CD14-positive monocyte (primary cell): ENCODE data around the gene SUSD1. TPM values are rescaled to one million over a fixed set of nuclear protein-coding genes. Genes with fewer than 3 reads are reported as not detected.
A peak's percentile ranks its signal among the peaks of the same experiment; 100 is the strongest.

Experiments
- DNase-seq, 3 donors: peaks; one replicate each; pipeline ENCODE4 v3.0.0-alpha.2; 2011 to 2022
- H2AFZ ChIP-seq: 2 replicates; pipeline ENCODE4 v1.6.0; 2012; ENCODE audit warnings: mild to moderate bottlenecking, low read depth, low read length, inconsistent platforms; ENCODE audit not compliant: insufficient read depth, poor library complexity, severe bottlenecking
- H3K27ac ChIP-seq, 2 donors: 1 replicate in 1 of 2; 2 replicates in 1 of 2; pipeline ENCODE4 v1.5.1; 2012 to 2013; ENCODE audit warnings: low read length in 2 of 2, control low read depth in 1 of 2, inconsistent platforms in 1 of 2, low read depth in 1 of 2, mild to moderate bottlenecking in 1 of 2
- H3K27me3 ChIP-seq, 2 donors: one replicate each; pipeline versions ENCODE4 v1.6.0 to v1.6.1; 2011 to 2013; ENCODE audit warnings: low read length in 2 of 2; ENCODE audit not compliant: control insufficient read depth in 2 of 2, insufficient read depth in 2 of 2
- H3K36me3 ChIP-seq, 2 donors: replicated peaks in 1 of 2; 1 replicate in 1 of 2; 2 replicates in 1 of 2; pipeline versions ENCODE4 v1.5.1 to v1.6.1; 2012 to 2013; ENCODE audit warnings: low read length in 2 of 2, control low read depth in 1 of 2, inconsistent platforms in 1 of 2, mild to moderate bottlenecking in 1 of 2; ENCODE audit not compliant: insufficient read depth in 2 of 2, control insufficient read depth in 1 of 2
- H3K4me1 ChIP-seq, 2 donors: 1 replicate in 1 of 2; 2 replicates in 1 of 2; pipeline versions ENCODE4 v1.5.1 to v1.6.1; 2012 to 2013; ENCODE audit warnings: low read length in 2 of 2, control low read depth in 1 of 2, inconsistent platforms in 1 of 2, mild to moderate bottlenecking in 1 of 2, moderate library complexity in 1 of 2; ENCODE audit not compliant: insufficient read depth in 2 of 2, control insufficient read depth in 1 of 2
- H3K4me2 ChIP-seq: replicated peaks from 2 replicates; pipeline ENCODE3; 2012; ENCODE audit warnings: low read length, moderate library complexity, mild to moderate bottlenecking; ENCODE audit not compliant: poor library complexity, severe bottlenecking; ENCODE audit errors: extremely low read depth
- H3K4me3 ChIP-seq, 3 experiments: fragments of 200-600 bp in 1 of 3; sonication (generic) in 1 of 3; replicated peaks in 1 of 3; 1 replicate in 2 of 3; 2 replicates in 1 of 3; pipeline ENCODE4 v1.5.1; 2011 to 2013; ENCODE audit warnings: low read length in 3 of 3, mild to moderate bottlenecking in 3 of 3, control low read depth in 2 of 3, low read depth in 2 of 3, inconsistent platforms in 1 of 3, moderate library complexity in 1 of 3
- H3K79me2 ChIP-seq: 2 replicates; pipeline ENCODE4 v1.6.0; 2012; ENCODE audit warnings: mild to moderate bottlenecking, control low read depth, inconsistent platforms, low read length, moderate library complexity; ENCODE audit not compliant: insufficient read depth
- H3K9ac ChIP-seq: 2 replicates; pipeline ENCODE4 v1.6.0; 2017; ENCODE audit warnings: low read length, mild to moderate bottlenecking; ENCODE audit not compliant: insufficient read depth, poor library complexity, severe bottlenecking
- H3K9me3 ChIP-seq, 2 donors: replicated peaks in 1 of 2; 1 replicate in 1 of 2; 2 replicates in 1 of 2; pipeline versions ENCODE4 v1.5.1 to v1.6.1; 2012 to 2013; ENCODE audit warnings: low read length in 2 of 2, control low read depth in 1 of 2; ENCODE audit not compliant: control insufficient read depth in 1 of 2, insufficient read depth in 1 of 2
- H4K20me1 ChIP-seq: 2 replicates; pipeline ENCODE4 v1.6.0; 2012; ENCODE audit warnings: mild to moderate bottlenecking, low read length, control low read depth, moderate library complexity; ENCODE audit not compliant: insufficient read depth
- H3K27ac Mint-ChIP-seq, 7 donors: one replicate each; pipeline ENCODE4 v1.8.0; 2020; ENCODE audit warnings: mild to moderate bottlenecking in 7 of 7, mixed read lengths in 7 of 7, moderate library complexity in 6 of 7, inconsistent platforms in 2 of 7
- H3K27me3 Mint-ChIP-seq, 3 donors: one replicate each; pipeline ENCODE4 v1.8.0; 2021 to 2022; ENCODE audit warnings: low read depth in 3 of 3, mild to moderate bottlenecking in 3 of 3, mixed read lengths in 3 of 3, moderate library complexity in 3 of 3, inconsistent platforms in 1 of 3
- H3K36me3 Mint-ChIP-seq, 2 donors: one replicate each; pipeline ENCODE4 v1.8.0; 2020; ENCODE audit warnings: mixed read lengths in 2 of 2, inconsistent platforms in 1 of 2, mild to moderate bottlenecking in 1 of 2
- H3K4me1 Mint-ChIP-seq: one replicate; pipeline ENCODE4 v1.8.0; 2020; ENCODE audit warnings: mild to moderate bottlenecking, mixed read lengths
- H3K4me3 Mint-ChIP-seq, 2 donors: one replicate each; pipeline ENCODE4 v1.8.0; 2020; ENCODE audit warnings: mild to moderate bottlenecking in 2 of 2, mixed read lengths in 2 of 2, moderate library complexity in 1 of 2
- H3K9me3 Mint-ChIP-seq, 7 donors: one replicate each; pipeline ENCODE4 v1.8.0; 2020 to 2022; ENCODE audit warnings: mixed read lengths in 7 of 7, mild to moderate bottlenecking in 6 of 7, moderate library complexity in 6 of 7, inconsistent platforms in 2 of 7
- CTCF ChIP-seq: fragments of 200-600 bp; IDR thresholded peaks from one replicate; pipeline ENCODE4 v1.8.0; 2022; ENCODE audit warnings: antibody characterized with exemption, mild to moderate bottlenecking
- WGBS: methylation state at CpG from one replicate; pipeline ENCODE4 v1.1.5; 2013; ENCODE audit warnings: missing lambda C conversion rate; ENCODE audit not compliant: insufficient coverage; 5-methylcytosine and 5-hydroxymethylcytosine counted together
- intact Hi-C, 2 donors: fragments of 100-400 bp; cut with micrococcal nuclease; formaldehyde crosslinking; loops; one replicate each; pipeline versions ENCODE4 v1.15.0 to v1.15.1; 2023
- polyA plus RNA-seq, 3 donors: library from polyadenylated mRNA; depleted of rRNA in 1 of 3; unstranded in 2 of 3; stranded (reverse) in 1 of 3; fragments of 300-500 nt in 2 of 3; fragments of >200 nt in 1 of 3; fragmentation: Illumina TruSeq in 2 of 3; gene quantifications; 1 replicate in 2 of 3; 2 replicates in 1 of 3; pipeline ENCODE4 v1.2.3, GENCODE V29; 2012 to 2021

SUSD1 gene
- polyA plus RNA-seq, 3 donors, result 29.1 to 42.3 (median 30.9) TPM

DNA sequence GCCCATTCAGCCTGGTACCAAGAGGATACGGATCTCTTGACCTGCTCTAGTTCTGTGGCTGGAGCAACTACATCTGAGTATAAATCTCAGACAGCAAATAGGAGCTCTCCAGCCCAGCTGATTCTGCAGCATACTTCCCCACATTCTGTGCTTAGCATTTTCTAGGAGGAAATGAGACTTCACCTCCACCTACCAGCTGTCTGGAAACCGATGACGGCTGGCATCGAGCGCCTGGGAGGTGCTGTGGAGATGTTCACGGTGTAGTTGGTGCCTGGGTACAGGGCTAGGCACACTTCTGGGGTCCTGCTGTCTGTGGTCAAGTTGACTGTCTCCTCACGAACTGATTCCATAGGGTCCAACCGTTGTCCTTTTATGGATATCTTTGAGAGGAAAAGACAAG lies 63.6 kb downstream of the SUSD1 start:
- Histone ChIP-seq H2AFZ (no peak overlapping the region), H3K36me3 (peaks cover 56 to 78% of the 10 kb centered on the region in 2 donors), H3K9me3 (no peaks in the 10 kb centered on the region), H3K27ac (peak overlapping the region in 1 of 2 donors; percentile 2), H3K4me2 (no peak overlapping the region), H3K27me3 (no peaks in the 10 kb centered on the region), H3K79me2 (no peaks in the 10 kb centered on the region), H3K9ac (no peak overlapping the region), H4K20me1 (no peaks in the 10 kb centered on the region), H3K4me1 (peaks cover 0 to 9% of the 10 kb centered on the region in 2 donors), H3K4me3 (no peak overlapping the region)
- TF ChIP-seq CTCF, result no peak
- no peak overlapping the region for H3K4me3 Mint-ChIP-seq
- H3K4me1 Mint-ChIP-seq, result peaks cover 20% of the 10 kb centered on the region
- H3K27ac Mint-ChIP-seq, result peak overlapping the region in 1 of 7 donors; percentile 27
- H3K9me3 Mint-ChIP-seq, result no peaks in the 10 kb centered on the region
- no peaks in the 10 kb centered on the region for H3K27me3 Mint-ChIP-seq
- DNase-seq, result no peak
- intact Hi-C loops, result no loop called here
- WGBS, result 92% methylated on average over 2 of the region's 8 CpGs
- peaks cover 72 to 84% of the 10 kb centered on the region in 2 donors for H3K36me3 Mint-ChIP-seq

DNA sequence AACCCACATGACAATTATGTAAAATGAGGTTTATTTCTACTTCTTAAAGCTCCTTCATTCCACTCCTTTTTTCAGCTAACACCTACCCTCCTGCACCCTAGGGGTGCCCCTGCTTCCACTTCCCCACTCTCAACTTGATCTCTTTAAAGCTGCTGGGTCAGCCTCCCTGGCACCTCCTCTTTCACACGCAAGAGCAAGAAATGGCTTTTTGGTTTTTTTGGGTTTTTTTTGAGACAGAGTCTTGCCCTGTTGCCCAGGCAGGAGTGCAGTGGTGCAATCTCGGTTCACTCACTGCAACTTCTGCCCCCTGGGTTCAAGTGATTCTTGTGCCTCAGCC lies 64.4 kb downstream of the SUSD1 start:
- no peak overlapping the region for H3K4me3 Mint-ChIP-seq
- intact Hi-C loops, result no loop called here
- H2AFZ ChIP-seq, result no peak overlapping the region
- peak overlapping the region in 1 of 2 donors; percentile 16 for H3K27ac ChIP-seq
- no peaks in the 10 kb centered on the region for H3K27me3 Mint-ChIP-seq
- H3K9me3 Mint-ChIP-seq, result no peaks in the 10 kb centered on the region
- TF ChIP-seq CTCF, result no peak
- H3K79me2 ChIP-seq, result peaks cover 4% of the 10 kb centered on the region
- no peak overlapping the region for H3K9ac ChIP-seq
- no peaks in the 10 kb centered on the region for H3K27me3 ChIP-seq
- peaks cover 27% of the 10 kb centered on the region for H3K4me1 Mint-ChIP-seq
- H3K4me1 ChIP-seq, result peaks cover 4 to 14% of the 10 kb centered on the region in 2 donors
- peaks cover 68 to 77% of the 10 kb centered on the region in 2 donors for H3K36me3 Mint-ChIP-seq
- no peak overlapping the region for H3K4me3 ChIP-seq
- no CpG with 5 or more reads among the region's 2 CpGs for WGBS
- no peak for DNase-seq
- no peak overlapping the region for H3K4me2 ChIP-seq
- peak overlapping the region; percentile 36 to 80 (median 74) for H3K27ac Mint-ChIP-seq
- no peaks in the 10 kb centered on the region for H3K9me3 ChIP-seq
- H4K20me1 ChIP-seq, result no peaks in the 10 kb centered on the region
- peaks cover 50 to 73% of the 10 kb centered on the region in 2 donors for H3K36me3 ChIP-seq
